Stimulated activated CD4-positive, alpha-beta T cell treated with anti-CD3 and anti-CD28 coated beads, Interleukin-1b, Interleukin-23, amount 100 ng/mL, for 4 hours (primary cell): Measurements from ENCODE around the gene CERCAM.
A peak's percentile ranks its signal among the peaks of the same experiment; 100 is the strongest.

ENCODE experiments used
- DNase-seq, 2 donors: peaks; one replicate each; pipeline ENCODE4 v3.0.0-alpha.2; 2020; ENCODE audit warnings: low read depth in 2 of 2

CERCAM gene

DNA sequence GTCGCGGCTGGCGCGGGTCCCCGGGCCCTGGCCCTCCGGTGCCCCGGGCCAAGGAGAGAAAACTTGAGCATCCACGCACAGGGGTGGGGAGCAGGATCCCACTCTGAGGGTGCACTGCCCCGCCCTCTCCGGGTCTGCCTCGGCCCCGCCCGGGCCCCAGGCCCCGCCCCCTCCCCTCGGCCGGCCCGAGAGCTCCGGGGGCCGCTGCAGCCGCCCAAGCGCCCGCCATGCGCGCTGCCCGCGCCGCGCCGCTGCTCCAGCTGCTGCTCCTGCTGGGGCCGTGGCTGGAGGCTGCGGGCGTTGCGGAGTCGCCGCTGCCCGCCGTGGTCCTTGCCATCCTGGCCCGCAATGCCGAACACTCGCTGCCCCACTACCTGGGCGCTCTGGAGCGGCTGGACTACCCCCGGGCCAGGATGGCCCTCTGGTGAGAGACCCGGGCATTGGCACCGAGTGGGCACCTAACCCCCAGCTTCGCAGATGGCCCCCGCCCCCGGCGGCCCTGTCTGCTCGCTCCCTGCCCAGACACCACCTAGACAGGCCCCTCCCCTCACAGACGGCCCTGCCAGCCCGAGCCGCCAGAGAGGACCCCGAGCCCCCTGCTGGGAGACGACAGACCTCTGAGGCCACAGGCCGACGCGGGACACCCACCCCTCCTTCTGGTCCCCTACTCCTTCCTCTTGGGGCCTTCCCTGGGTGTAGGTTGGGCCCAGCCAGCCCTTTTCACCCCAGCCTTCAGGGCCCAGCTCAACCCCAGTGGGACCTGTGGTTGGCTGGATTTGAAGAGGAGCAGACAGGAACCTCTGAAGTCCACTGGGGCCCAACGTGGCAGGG, at the start of gene CERCAM:
TSS of gene CERCAM (plus strand) at position 207 of the 831 bp plus-strand sequence. CDS start at position 228, 21 bp downstream.
- peak; percentile 17 to 43 for DNase-seq

- DNase-seq = no peak
These were observed 49.0 kb upstream of the CERCAM start for GRCh38 chr9:128371630-128372117.

GRCh38 chr9:128372188-128372641, 48.4 kb upstream of the CERCAM start:
- DNase-seq = no peak

DNA sequence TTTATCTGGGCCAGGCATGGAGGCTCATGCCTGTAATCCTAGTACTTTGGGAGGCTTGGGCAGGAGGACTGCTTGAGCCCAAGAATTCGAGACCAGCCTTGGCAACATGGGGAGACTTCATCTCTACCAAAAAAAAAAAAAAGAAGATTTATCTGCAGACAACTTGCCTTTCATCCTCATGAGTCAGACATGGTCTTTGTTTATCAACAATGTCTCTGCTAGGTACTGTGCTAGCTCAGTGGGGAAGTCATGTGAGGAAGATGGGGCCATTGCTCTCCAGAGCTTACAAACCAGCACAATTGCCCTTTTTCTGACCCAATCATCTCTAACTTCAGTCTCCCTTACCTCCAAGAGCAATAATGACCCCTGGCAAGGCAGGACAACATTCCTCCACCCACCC, 47.9 kb upstream of the CERCAM start:
- no peak for DNase-seq

GRCh38 chr9:128374221-128374675, 46.4 kb upstream of the CERCAM start:
- DNase-seq = no peak

DNA sequence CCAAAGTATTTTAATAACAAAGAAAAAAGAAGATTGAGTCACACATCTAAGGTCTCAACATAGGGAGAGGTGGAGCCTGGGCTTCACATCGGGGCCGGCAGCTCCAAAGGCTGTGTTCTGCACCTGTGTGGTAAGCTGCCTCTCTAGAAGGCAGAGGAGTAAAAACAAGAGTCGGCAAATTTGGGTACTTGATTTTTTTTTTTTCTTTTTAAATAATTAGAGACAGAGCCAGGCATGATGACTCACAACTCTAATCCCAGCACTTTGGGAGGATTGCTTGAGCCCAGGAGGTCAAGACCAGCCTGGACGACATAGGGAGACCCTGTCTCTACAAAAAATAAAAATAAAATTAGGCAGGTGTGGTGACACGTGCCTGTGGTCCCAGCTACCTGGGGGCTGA, 44.8 kb upstream of the CERCAM start:
- DNase-seq = no peak

DNA sequence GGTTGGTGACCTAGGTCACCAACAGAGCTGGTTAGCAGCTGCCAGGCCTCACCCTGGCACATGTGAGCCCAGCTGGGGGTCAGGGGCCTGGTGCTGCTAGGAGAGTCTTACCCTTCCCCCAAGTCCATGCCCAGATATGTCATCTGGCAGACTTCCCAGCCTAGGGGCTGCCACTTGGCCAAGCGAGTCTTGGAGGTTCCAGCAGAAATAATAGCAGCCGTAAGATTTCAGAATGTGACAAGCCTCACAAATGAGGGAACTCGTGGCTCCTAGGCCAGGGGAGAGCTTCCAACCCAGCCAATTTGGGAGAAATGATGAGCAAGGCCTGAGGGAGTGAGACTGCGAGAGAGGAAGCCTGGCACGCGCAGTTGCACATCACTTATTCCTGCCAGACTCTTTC, 38.4 kb upstream of the CERCAM start:
- DNase-seq = no peak

DNA sequence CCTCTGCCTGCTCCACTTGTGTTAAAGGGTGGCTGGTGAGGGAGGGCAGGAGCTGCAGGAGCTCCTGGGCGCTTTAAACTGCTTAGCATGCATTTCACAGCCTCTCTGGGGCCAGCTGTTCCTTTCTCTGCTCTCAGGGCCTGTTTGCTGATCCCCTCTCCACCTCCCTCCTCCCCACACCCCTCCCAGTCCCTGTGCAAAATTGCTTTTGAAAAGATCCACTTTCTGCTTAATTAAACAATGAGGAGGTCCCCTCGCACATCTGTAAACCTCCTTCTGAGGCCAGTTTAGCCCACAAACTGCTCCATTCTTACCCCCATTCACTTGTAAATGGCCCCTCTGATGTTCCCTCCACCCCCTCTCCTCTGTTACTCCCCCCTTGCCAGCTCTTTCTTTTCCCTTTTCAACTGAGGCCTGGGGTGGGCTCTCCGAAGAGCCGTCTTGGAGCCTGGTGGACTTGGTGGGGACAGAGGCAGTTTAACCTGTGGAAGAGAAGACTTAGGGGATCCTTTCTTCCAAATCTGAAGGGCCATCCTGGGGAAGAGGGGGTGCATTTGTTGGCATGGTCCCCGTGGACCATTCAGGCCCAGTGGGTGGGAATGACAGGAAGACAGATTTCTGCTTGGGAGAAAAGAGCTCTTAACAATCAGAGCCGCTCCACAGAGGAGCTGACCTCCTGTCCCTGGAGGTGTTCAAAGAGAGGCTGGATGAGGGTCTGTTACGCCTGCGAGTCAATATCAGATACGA, 37.5 kb upstream of the CERCAM start:
- DNase-seq = no peak

DNA sequence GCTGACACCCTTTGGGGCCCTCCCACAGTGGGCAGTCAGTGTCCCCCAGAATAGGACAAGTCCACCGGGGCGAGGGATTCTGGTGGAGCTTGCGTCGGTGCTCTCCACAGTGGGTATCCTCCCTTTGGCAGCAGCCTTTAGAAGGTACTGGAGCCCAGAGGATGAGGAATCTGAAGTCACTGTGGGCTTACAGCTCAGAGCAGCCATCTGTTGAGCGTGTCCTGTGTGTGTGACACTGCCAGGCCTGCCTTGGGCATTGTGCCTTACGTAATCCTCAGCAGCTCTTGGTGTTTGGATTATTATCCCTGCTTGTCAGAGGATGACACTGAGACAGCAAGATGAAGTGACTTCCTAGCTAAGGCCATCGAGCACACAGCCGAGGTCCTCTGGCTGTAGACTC, 36.9 kb upstream of the CERCAM start:
- no peak for DNase-seq

DNA sequence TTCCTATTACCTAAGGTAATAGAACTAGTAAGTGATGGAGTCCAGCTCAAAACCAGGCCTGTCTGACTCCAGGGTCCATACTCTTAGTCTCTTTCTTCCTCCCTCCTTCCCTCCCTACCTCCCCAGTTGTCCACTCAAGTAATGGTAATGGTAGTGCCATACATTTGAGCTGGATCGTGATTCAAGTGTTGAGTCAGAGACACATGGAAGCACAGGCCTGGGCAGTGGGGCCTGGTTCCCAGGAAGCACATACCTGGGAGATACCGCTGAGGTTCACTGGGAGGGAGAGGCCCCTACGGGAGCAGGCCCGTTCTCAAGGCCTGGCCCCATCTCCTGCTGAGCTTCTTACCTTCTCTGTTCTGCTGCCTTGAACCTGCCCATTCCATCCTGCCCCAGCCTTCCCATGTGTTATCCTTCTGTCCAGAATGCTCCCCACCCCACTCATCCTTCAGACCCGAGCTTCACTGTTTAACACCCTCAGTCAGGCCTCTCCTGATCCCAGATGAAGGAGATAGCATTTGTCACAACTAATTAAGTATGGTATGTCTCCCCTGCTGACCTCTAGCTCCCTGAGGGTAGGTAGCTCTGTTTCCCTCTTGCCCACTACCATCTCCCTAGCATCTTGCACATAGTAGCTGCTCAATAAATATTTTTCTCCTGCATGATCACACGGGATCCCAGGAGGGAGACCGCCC, 35.7 kb upstream of the CERCAM start:
- DNase-seq = no peak

- DNase-seq = no peak
These were observed 34.9 kb upstream of the CERCAM start for GRCh38 chr9:128385496-128386460.

DNA sequence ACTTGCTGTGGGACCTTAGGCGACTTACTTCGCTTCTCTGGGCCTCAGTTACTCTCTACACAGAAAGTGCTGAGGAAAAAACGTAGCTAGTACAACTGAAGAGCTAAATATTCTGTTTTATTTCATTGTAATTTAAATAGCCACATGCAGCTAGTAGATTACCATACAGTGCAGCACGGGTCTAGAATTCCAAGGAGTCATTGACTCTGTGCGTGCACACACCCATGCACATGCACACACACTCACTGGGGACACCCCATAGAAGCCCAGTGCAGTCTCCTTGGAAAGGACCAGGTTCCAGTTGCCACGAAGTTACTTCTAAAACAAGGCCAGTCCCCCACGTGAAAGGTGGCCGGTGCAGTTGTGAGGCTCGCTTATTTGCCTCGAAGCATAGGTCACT, 32.5 kb upstream of the CERCAM start:
- no peak for DNase-seq

DNA sequence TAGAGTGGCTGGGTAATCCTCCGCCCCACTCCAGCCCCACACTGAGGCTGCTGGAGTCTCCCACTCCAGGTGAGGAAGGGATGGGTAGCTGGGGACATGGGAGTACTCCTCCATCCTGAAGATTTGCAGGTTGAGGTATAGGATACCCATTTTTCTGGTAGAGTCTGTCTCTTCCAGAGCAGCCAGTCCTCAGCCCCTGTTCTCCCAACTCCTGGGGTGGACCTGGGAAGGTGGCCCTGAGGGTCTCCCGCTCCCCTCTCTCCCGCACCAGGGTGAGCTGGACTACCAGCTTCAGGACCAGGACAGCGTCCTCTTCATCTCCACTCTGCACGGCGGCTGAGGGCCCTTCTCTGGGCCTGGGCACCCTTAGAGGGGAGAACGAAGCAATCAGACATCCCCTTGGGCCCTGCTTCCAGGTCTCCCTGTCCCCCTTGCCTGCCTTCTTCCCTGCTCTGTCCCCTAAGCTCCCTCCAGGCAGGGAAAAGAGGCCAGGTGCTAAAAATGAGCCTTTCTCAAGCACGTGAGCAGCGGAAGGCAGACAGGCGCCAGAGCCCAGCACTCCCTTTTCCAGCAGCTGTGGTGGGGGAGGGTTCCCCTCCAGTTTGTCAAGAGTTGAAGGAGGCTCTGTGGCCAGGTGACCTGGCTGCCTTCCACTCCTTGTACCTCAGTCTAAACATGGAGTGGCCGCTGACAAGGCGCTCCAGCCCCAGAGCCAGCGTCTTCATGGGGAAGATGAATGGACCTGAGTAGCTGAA, 31.1 kb upstream of the CERCAM start:
- no peak for DNase-seq

DNA sequence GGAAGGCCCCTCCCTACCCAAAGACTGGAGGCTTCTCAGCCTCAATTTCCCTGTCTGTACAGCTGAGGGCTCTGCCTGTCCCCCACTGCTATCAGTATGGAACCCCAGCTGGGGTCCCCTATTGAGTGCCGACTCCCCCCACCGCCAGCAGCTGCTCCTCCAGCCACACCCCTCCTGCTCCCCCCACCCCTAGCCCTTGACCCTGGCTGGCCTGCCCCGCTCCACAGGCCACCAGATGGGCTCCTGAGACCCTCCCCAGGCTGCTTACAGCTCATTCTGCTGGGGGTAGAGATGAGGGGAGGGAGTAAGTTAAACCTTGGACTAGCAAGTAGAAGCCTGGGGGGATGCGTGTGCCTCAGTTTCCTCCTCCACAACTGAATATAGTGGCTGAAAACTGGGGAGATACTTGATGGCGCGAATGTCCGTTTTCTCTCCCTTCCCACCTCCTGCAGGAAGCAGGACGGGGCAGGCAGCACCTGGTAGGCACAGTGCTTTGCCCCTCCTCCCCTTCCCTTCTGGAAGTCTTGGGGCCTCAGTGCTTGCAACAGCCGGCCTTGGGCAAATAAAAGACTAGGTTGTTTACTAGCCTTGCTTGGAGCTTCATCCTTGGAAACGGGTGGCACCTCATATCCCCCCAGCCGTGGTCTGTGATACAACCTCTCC, 30.4 kb upstream of the CERCAM start:
- no peak for DNase-seq

DNA sequence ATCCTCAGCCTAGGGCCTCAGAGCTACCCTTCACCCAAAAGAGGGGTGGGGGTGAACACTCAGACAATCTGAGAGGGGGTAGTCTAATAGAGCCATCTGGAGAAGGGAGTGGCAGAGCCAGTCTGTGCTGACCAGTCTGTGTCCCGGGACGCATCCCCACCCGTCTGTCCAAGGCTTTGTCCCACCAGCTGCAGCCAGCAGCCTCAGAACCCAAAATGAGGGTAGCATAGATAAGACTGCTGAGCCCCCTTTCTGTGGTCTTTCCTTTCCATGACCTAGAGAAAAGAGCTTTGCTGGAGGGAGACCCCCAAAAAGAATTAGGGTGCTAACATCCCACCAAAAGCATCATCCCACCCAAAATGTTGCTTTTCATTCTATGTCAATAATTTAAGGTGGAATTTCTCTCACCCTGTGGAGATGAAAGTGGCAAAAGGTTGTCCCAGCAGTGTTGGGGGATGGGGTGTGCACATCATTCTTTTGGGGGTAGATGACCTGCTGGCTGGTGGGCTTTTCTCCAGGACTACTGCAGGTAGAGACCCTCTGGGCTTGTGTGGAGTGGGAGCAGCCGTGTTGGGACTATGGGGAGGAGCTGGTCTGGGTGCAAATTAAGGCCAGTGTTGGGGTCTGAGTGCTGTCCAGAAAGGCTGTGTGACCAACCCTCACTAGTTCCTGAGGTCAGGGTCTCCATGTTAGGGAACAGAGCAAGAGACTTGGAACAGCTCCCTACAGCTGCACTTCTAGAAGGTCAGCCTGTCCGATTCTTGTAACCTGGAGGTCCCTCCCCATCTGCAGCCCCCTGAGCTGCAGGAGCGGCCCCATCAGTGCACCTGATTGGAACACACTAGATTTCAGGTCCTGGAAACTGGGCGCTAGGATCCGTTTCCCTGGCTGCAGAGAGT, 29.6 kb upstream of the CERCAM start:
- no peak for DNase-seq

- DNase-seq = no peak
These were observed 28.7 kb upstream of the CERCAM start for GRCh38 chr9:128391956-128392301.

DNA sequence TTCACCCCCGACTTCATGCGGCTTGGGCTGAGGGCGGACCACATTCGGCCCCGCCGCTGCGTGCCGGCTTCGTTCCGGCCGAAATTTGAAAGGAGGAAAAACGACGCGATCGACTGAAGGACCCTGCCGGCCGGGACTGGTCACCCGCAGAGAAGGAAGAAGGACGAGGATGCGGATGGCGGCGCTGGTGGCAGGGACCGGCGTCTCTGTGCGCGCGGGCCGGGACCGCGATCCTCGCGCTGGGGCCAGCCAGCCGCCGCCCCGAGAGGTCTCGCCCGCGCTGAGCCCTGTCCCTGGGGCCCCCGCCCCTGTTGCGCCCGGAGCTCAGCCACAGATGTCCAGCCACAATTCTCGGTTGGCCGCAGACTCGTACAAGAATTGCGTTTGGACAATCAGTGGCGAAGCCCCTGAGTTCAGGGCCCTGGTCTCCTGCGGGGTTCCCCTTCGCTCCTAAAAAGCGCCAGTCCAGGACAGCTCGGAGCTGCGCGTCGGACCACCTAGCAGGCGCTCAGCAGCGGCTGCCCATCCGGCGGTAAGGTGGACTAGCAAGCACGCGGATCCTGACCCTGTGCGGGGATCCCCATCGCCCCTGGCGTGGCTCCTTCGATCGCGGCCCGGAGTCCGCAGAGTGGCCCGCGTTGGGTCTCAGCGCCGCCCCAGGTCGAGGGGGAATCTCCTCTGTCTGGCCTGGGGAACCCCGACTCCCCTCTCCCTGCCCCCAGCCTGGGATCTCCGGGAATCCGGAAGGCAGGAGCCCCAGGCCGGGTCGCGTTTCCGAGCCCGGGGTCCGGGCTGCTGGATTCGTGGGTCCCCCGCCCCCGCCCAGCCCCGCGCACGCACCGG, 28.1 kb upstream of the CERCAM start:
- no peak for DNase-seq
